ENCODE data around the gene VCAM1. TPM values are rescaled to one million over a fixed set of nuclear protein-coding genes. Genes with fewer than 3 reads are reported as not detected.
"Not testable (repeated sequence)": the region's sequence is repeated elsewhere in the genome, so short reads cannot be mapped to it uniquely, and the experiment has no call there.

VCAM1 gene
- total RNA-seq, 1 donor from 2014 or later = 0.98 TPM

DNA sequence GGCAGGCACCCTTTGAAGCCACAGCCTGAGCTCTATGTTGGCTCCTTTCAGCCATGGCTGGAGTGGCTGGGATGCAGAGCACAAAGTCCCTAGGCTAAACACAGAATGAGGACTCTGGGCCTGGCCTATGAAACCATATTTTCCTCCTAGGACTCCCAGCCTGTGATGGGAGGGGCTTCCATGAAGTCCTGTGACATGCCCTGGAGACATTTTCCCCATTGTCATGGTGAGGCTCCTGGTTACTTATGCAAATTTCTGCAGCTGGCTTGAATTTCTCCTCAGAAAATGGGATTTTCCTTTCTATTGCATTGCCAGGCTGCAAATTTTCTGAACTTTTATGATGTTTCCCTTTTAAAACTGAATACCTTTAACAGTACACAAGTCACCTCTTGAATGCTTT, 61.3 kb downstream of the VCAM1 start:
- Mint-ChIP-seq H3K4me1 (ENCODE audit: low read depth, unreplicated experiment) (no peaks in the 10 kb centered on the region), H3K9me3 (ENCODE audit: unreplicated experiment) (no peaks in the 10 kb centered on the region), H3K4me3 (ENCODE audit: unreplicated experiment) (no peak overlapping the region), H3K27me3 (ENCODE audit: unreplicated experiment) (no peaks in the 10 kb centered on the region), H3K36me3 (ENCODE audit: unreplicated experiment) (peaks cover 5% of the 10 kb centered on the region), H3K27ac (ENCODE audit: unreplicated experiment) (no peak overlapping the region)
- TF ChIP-seq, protein P1, sequence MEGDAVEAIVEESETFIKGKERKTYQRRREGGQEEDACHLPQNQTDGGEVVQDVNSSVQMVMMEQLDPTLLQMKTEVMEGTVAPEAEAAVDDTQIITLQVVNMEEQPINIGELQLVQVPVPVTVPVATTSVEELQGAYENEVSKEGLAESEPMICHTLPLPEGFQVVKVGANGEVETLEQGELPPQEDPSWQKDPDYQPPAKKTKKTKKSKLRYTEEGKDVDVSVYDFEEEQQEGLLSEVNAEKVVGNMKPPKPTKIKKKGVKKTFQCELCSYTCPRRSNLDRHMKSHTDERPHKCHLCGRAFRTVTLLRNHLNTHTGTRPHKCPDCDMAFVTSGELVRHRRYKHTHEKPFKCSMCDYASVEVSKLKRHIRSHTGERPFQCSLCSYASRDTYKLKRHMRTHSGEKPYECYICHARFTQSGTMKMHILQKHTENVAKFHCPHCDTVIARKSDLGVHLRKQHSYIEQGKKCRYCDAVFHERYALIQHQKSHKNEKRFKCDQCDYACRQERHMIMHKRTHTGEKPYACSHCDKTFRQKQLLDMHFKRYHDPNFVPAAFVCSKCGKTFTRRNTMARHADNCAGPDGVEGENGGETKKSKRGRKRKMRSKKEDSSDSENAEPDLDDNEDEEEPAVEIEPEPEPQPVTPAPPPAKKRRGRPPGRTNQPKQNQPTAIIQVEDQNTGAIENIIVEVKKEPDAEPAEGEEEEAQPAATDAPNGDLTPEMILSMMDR (IDR thresholded peaks at IDR 0.05; ENCODE audit: partially characterized antibody, unreplicated experiment) = no peak
- DNase-seq = no peak

DNA sequence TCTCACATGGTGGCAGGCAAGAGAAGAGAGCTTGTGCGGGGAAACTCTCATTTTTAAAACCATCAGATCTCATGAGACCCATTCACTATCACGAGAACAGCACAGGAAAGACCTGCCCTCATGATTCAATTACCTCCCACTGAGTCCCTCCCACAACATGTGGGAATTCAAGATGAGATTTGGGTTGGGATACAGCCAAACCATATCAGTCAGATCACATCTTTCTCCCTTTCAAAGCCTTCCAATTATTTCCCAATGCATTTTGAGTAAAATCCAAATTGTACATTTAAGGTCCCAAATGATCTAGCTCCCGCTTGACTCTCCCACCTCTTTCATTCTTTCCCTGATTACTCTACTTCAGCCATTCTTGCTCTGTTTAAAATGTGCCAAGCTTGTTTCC, 62.2 kb downstream of the VCAM1 start:
- H3K27ac Mint-ChIP-seq (ENCODE audit: unreplicated experiment) = not testable (repeated sequence)

DNA sequence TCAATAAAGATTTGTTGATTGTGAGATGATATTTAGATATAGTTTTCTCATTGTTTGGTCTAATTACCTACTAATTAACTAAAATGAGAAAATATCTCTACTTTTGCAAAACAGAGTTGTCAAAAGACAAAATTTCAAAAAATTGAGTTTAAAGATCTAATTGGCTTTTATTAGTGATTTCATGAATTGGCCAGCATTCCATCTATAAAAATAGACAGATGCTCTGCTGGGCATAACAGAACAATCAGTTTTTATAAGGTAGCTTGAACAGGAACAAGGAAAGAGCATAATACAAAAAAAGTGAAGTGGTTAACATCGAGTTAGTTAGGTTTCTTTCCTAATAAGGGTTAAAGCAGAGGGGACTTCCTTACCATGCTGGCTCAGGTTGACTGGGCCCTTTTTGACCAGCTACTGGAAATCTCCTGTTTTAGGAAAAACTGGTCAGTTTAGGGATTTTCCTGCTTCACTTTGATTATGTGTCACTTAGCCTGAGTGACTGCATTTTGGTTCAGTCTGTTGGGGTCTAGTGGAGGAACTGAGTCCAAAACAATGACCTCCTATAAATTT, 63.0 kb downstream of the VCAM1 start:
- no peaks in the 10 kb centered on the region for H3K4me1 Mint-ChIP-seq (ENCODE audit: low read depth, unreplicated experiment)
- no peak overlapping the region for H3K27ac Mint-ChIP-seq (ENCODE audit: unreplicated experiment)
- peaks cover 5% of the 10 kb centered on the region for H3K36me3 Mint-ChIP-seq (ENCODE audit: unreplicated experiment)
- TF ChIP-seq, protein P1 (IDR thresholded peaks at IDR 0.05; ENCODE audit: partially characterized antibody, unreplicated experiment) = no peak
- no peaks in the 10 kb centered on the region for H3K27me3 Mint-ChIP-seq (ENCODE audit: unreplicated experiment)
- no peaks in the 10 kb centered on the region for H3K9me3 Mint-ChIP-seq (ENCODE audit: unreplicated experiment)
- DNase-seq = no peak
- H3K4me3 Mint-ChIP-seq (ENCODE audit: unreplicated experiment) = no peak overlapping the region

More for the DNA sequence above, 62.2 kb downstream of the VCAM1 start:
- not testable (repeated sequence) for H3K4me1 Mint-ChIP-seq (ENCODE audit: low read depth, unreplicated experiment); H3K4me3 Mint-ChIP-seq (ENCODE audit: unreplicated experiment); H3K36me3 Mint-ChIP-seq (ENCODE audit: unreplicated experiment); DNase-seq; H3K27me3 Mint-ChIP-seq (ENCODE audit: unreplicated experiment); H3K9me3 Mint-ChIP-seq (ENCODE audit: unreplicated experiment)

DNA sequence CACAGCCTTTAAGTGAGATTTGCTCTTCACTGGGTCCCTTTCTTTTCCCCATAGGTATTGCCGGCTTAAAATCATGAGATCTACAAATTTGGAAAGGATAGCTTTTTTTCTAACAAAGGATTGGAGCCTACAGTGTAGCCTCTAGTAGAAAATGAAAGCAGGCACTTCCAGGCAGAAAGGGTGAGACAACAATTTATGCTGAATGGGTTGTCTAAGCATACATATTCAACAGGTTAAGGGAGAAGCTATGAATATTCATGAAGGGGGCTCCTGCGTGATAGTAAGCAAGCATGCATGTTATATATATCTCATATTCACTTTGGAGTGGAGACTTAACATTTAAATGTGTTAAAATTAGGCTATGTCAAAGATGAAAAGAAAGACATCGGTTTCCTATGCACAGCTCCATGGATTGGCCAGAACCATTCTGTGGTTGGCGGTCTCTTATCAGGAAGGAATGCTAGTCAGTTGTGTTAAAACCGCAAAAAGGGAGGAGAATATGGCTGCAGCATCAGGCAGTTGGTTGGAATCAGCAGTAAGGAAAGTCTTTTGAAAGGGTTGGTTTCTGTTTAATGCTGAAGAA, 66.0 kb downstream of the VCAM1 start:
- Mint-ChIP-seq H3K4me3 (ENCODE audit: unreplicated experiment) (no peak overlapping the region), H3K36me3 (ENCODE audit: unreplicated experiment) (peaks cover 5% of the 10 kb centered on the region), H3K4me1 (ENCODE audit: low read depth, unreplicated experiment) (no peaks in the 10 kb centered on the region), H3K27me3 (ENCODE audit: unreplicated experiment) (no peaks in the 10 kb centered on the region), H3K9me3 (ENCODE audit: unreplicated experiment) (no peaks in the 10 kb centered on the region), H3K27ac (ENCODE audit: unreplicated experiment) (no peak overlapping the region)
- no peak for DNase-seq
- TF ChIP-seq, protein P1 (IDR thresholded peaks at IDR 0.05; ENCODE audit: partially characterized antibody, unreplicated experiment) = no peak

DNA sequence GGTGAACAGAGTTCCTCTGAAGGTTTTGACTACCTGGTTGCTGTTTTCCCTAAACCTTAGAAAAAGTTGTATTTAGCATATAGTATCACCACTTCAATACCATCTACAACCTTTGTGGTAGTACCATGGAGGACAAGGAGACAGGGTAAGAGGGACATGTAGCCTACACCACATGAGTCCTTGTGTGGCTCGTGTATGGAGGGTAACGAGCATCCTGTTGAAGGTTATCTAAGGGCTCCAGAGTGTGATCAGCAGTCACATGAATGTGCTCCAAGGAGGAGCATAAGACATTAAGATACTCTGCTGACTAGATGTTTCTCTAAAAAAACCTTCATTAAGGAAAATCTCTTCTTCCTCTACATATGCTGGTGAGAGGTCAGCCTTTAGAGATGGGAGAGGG, 67.3 kb downstream of the VCAM1 start:
- H3K4me1 Mint-ChIP-seq (ENCODE audit: low read depth, unreplicated experiment) = no peaks in the 10 kb centered on the region
- no peaks in the 10 kb centered on the region for H3K27me3 Mint-ChIP-seq (ENCODE audit: unreplicated experiment)
- no peak overlapping the region for H3K4me3 Mint-ChIP-seq (ENCODE audit: unreplicated experiment)
- no peaks in the 10 kb centered on the region for H3K9me3 Mint-ChIP-seq (ENCODE audit: unreplicated experiment)
- peaks cover 4% of the 10 kb centered on the region for H3K36me3 Mint-ChIP-seq (ENCODE audit: unreplicated experiment)
- TF ChIP-seq, protein P1 (IDR thresholded peaks at IDR 0.05; ENCODE audit: partially characterized antibody, unreplicated experiment) = no peak
- H3K27ac Mint-ChIP-seq (ENCODE audit: unreplicated experiment) = no peak overlapping the region
- no peak for DNase-seq

Other genes with a start within 250 kb of the VCAM1 start
- not detected for gene GPR88, start 181.6 kb upstream of the VCAM1 start, total RNA-seq (ENCODE audit: unreplicated experiment)
- 27.9 TPM for gene EXTL2, start 175.1 kb downstream of the VCAM1 start, total RNA-seq (ENCODE audit: unreplicated experiment)
- gene SLC30A7, start 176.3 kb downstream of the VCAM1 start, total RNA-seq (ENCODE audit: unreplicated experiment) = 21.5 TPM